Measurements from ENCODE around the gene ANAPC16. TPM values are rescaled to one million over a fixed set of nuclear protein-coding genes. Genes with fewer than 3 reads are reported as not detected.
"Not testable (repeated sequence)": the region's sequence is repeated elsewhere in the genome, so short reads cannot be mapped to it uniquely, and the experiment has no call there.

ANAPC16 gene
- total and polyA plus RNA-seq, 2 donors: 82.4 to 157 TPM

DNA sequence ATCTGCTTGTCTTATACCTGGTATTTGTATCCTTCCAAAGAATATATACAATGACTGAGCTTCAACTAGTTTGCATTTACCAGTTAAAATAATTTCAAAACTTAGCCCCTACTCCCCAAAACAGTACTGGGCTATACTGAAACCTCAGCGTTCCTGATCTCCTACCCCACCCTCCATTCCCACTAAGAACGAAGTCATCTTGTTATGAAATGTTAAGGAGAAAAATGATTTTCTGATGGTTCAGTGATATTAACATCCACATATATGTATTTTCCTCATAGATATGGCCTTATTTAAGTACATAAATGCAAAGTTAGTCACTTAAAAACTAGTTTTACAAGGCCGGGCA, 28.9 kb upstream of the ANAPC16 start:
- no peaks in the 10 kb centered on the region for H3K36me3 ChIP-seq (ENCODE audit: insufficient read depth)
- WGBS: 65% methylated on average over 3 of the region's 3 CpGs
- no peak for DNase-seq (ENCODE audit: extremely low spot score)
- H3K4me3 ChIP-seq (ENCODE audit: low read depth, low read length): no peak overlapping the region
- H3K4me1 ChIP-seq (ENCODE audit: insufficient read depth): no peaks in the 10 kb centered on the region
- peak overlapping the region; percentile 59 for H3K27ac ChIP-seq (ENCODE audit: low read depth)

DNA sequence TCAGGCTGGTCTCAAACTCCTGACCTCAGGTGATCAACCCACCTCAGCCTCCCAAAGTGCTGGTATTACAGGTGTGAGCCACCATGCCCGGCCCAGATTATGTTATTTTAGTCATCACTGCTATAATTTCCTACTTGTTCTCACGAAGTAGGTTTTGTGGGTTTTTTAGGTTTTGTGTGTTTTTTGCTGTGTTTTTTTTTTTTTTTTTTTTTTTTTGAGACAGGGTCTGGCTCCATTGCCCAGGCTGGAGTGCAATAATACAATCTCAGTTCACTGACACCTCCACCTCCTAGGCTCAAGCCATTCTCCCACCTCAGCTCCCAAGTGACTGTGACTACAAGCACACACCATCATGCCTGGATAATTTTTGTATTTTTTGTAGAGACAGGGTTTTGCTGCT, 20.9 kb upstream of the ANAPC16 start:
- whole genome bisulfite sequencing: 95% methylated on average over 2 of the region's 2 CpGs
- peaks cover 3% of the 10 kb centered on the region for H3K36me3 ChIP-seq (ENCODE audit: insufficient read depth)

GRCh38 chr10:72200883-72201282, 14.9 kb upstream of the ANAPC16 start:
- DNase-seq (ENCODE audit: extremely low spot score): no peak
- 98% methylated on average over 3 of the region's 3 CpGs for WGBS
- H3K4me3 ChIP-seq (ENCODE audit: low read depth, low read length): no peak overlapping the region
- no peak overlapping the region for H3K27ac ChIP-seq (ENCODE audit: low read depth)
- H3K36me3 ChIP-seq (ENCODE audit: insufficient read depth): no peaks in the 10 kb centered on the region
- H3K4me1 ChIP-seq (ENCODE audit: insufficient read depth): no peaks in the 10 kb centered on the region

More for the DNA sequence above, 20.9 kb upstream of the ANAPC16 start:
- no peaks in the 10 kb centered on the region for H3K4me1 ChIP-seq (ENCODE audit: insufficient read depth)
- H3K4me3 ChIP-seq (ENCODE audit: low read depth, low read length): no peak overlapping the region
- H3K27ac ChIP-seq (ENCODE audit: low read depth): no peak overlapping the region
- DNase-seq (ENCODE audit: extremely low spot score): no peak

- no peaks in the 10 kb centered on the region for H3K36me3 ChIP-seq (ENCODE audit: insufficient read depth)
- H3K4me1 ChIP-seq (ENCODE audit: insufficient read depth): no peaks in the 10 kb centered on the region
- H3K27ac ChIP-seq (ENCODE audit: low read depth): no peak overlapping the region
- 85% methylated on average over 5 of the region's 5 CpGs for WGBS
- H3K4me3 ChIP-seq (ENCODE audit: low read depth, low read length): no peak overlapping the region
- no peak for DNase-seq (ENCODE audit: extremely low spot score)
Observed at GRCh38 chr10:72201293-72201692, 14.5 kb upstream of the ANAPC16 start.

DNA sequence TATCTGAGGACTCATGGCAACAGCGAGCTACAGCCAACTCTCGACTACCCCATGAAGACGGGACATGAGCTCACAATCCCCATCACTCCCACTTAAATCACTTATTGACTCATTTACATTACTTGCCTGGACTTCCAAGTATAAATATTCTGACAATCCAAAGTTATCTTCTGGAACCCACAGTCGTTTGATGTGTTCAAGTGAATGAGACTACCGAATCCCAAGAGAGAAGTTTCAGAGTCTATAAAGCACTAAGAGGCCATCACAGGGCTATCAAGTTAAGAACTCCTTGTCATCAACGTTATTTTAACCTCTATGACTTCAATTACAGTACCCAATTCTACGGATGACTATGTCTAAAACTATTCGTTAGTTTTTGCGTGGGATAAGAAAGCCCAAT, 11.5 kb upstream of the ANAPC16 start:
- Histone ChIP-seq H3K4me3 (ENCODE audit: low read depth, low read length) (no peak overlapping the region), H3K27ac (ENCODE audit: low read depth) (no peak overlapping the region), H3K36me3 (ENCODE audit: insufficient read depth) (peaks cover 3% of the 10 kb centered on the region), H3K4me1 (ENCODE audit: insufficient read depth) (no peaks in the 10 kb centered on the region)
- DNase-seq (ENCODE audit: extremely low spot score): no peak
- WGBS: 81% methylated on average over 9 of the region's 9 CpGs

- Histone ChIP-seq H3K36me3 (ENCODE audit: insufficient read depth) (peaks cover 3% of the 10 kb centered on the region), H3K4me3 (ENCODE audit: low read depth, low read length) (no peak overlapping the region), H3K27ac (ENCODE audit: low read depth) (no peak overlapping the region), H3K4me1 (ENCODE audit: insufficient read depth) (no peaks in the 10 kb centered on the region)
- no peak for DNase-seq (ENCODE audit: extremely low spot score)
- 98% methylated on average over 1 of the region's 1 CpG for WGBS
Observed at GRCh38 chr10:72204724-72205123, 11.1 kb upstream of the ANAPC16 start.

DNA sequence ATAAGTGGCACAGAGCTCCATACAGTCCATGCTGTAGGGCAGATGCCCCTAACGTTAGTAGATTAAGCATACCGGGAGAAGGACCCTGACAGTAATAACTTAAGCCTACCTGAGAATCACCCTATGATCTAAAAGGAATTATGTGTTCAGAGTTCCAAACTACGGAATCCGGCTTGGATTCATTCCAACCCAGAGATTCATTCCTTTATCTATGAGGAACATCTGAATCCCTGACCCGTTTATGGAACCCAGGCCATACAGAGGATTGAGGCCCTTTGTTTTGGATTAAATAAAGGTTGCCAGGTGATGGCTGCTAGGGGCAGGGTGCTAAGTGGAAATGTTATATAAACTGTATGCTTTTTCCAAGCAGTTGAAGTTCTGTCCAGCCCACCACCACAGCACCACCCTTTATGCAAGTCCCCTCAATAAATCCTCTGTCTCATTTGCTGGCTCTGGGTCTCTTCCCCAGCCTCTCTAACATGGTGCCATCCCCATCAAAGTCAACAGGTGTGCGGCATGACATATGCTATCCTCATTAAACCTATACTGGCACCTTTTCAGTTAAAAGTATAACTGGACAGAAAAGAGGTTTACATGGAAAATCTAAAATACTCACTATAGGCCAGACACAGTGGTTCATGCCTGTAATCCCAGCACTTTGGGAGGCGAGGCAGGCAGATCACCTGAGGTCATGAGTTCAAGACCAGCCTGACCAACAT, 9.1 kb upstream of the ANAPC16 start:
- no peak overlapping the region for H3K27ac ChIP-seq (ENCODE audit: low read depth)
- WGBS: 77% methylated on average over 7 of the region's 7 CpGs
- no peak overlapping the region for H3K4me3 ChIP-seq (ENCODE audit: low read depth, low read length)
- no peaks in the 10 kb centered on the region for H3K4me1 ChIP-seq (ENCODE audit: insufficient read depth)
- H3K36me3 ChIP-seq (ENCODE audit: insufficient read depth): peaks cover 8% of the 10 kb centered on the region
- no peak for DNase-seq (ENCODE audit: extremely low spot score)

DNA sequence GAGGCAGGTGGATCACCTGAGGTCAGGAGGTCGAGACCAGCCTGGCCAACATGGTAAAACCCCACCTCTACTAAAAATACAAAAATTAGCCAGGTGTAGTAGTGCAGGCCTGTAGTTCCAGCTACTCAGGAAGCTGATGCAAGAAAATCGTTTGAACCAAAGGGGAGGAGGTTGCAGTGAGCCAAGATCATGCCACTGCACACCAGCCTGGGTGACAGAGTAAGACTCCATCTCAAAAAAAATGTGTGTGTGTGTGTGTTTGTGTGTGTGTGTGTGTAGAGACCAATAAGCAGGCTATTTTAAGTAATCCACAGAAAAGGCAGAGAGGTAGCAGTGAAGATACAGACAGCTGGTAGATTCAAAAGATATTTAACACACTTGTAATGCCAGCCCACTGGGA, 7.3 kb upstream of the ANAPC16 start:
- not testable (repeated sequence) for H3K36me3 ChIP-seq (ENCODE audit: insufficient read depth); H3K4me3 ChIP-seq (ENCODE audit: low read depth, low read length)
- WGBS: 78% methylated on average over 2 of the region's 2 CpGs

DNA sequence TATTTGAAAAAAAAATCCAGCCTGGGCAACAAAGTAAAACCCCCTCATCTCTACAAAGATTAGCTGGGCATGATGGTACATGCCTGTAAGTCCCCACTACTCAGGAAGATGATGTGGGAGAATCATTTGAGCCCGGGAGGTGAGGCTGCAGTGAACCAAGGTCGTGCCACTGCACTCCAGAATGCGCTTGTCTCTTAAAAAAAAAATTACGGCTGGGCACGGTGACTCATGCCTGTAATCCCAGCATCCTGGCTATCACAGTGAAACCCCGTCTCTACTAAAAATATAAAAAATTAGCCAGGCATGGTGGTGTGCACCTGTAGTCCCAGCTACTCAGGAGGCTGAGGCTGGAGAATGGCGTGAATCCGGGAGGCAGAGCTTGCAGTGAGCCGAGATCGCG, 4.4 kb upstream of the ANAPC16 start:
- not testable (repeated sequence) for DNase-seq (ENCODE audit: extremely low spot score)

More for the DNA sequence above, 7.3 kb upstream of the ANAPC16 start:
- not testable (repeated sequence) for H3K4me1 ChIP-seq (ENCODE audit: insufficient read depth); H3K27ac ChIP-seq (ENCODE audit: low read depth); DNase-seq (ENCODE audit: extremely low spot score)

GRCh38 chr10:72211832-72212231, 4.0 kb upstream of the ANAPC16 start:
- DNase-seq (ENCODE audit: extremely low spot score); H3K4me1 ChIP-seq (ENCODE audit: insufficient read depth); H3K4me3 ChIP-seq (ENCODE audit: low read depth, low read length); H3K36me3 ChIP-seq (ENCODE audit: insufficient read depth); H3K27ac ChIP-seq (ENCODE audit: low read depth): not testable (repeated sequence)
- 95% methylated on average over 2 of the region's 2 CpGs for WGBS

More for the DNA sequence above, 4.4 kb upstream of the ANAPC16 start:
- WGBS: 87% methylated on average over 11 of the region's 11 CpGs
- H3K4me3 ChIP-seq (ENCODE audit: low read depth, low read length); H3K36me3 ChIP-seq (ENCODE audit: insufficient read depth); H3K4me1 ChIP-seq (ENCODE audit: insufficient read depth); H3K27ac ChIP-seq (ENCODE audit: low read depth): not testable (repeated sequence)

GRCh38 chr10:72218325-72218724, 2.5 kb downstream of the ANAPC16 start:
- Histone ChIP-seq H3K36me3 (ENCODE audit: insufficient read depth) (no peaks in the 10 kb centered on the region), H3K4me1 (ENCODE audit: insufficient read depth) (no peaks in the 10 kb centered on the region), H3K4me3 (ENCODE audit: low read depth, low read length) (no peak overlapping the region), H3K27ac (ENCODE audit: low read depth) (peak overlapping the region; percentile 38)
- DNase-seq (ENCODE audit: extremely low spot score): no peak
- 27% methylated on average over 1 of the region's 1 CpG for WGBS

DNA sequence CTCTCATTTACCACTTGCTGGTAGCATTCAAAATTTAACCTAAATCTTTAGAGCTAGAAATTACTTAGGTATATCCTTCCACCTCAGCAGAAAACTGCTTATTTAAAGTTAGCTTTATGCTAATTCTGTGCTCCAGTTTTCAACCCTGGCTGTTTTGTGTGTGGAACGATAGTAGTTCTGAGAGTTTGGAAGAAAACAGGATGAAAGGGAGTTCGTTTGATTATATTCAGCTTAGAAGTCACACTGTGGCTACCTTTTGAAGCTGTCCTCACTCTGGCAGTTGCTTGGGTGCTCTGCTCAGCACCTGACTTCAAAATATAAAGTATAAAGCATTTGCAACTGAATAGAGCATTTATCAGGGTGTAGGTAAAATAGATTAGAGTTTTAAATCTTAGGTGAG, 2.9 kb downstream of the ANAPC16 start:
- H3K4me1 ChIP-seq (ENCODE audit: insufficient read depth): no peaks in the 10 kb centered on the region
- WGBS: 37% methylated on average over 2 of the region's 2 CpGs
- no peak for DNase-seq (ENCODE audit: extremely low spot score)
- no peaks in the 10 kb centered on the region for H3K36me3 ChIP-seq (ENCODE audit: insufficient read depth)
- peak overlapping the region; percentile 38 for H3K27ac ChIP-seq (ENCODE audit: low read depth)
- H3K4me3 ChIP-seq (ENCODE audit: low read depth, low read length): no peak overlapping the region

- no peaks in the 10 kb centered on the region for H3K4me1 ChIP-seq (ENCODE audit: insufficient read depth)
- WGBS: 74% methylated on average over 6 of the region's 6 CpGs
- no peaks in the 10 kb centered on the region for H3K36me3 ChIP-seq (ENCODE audit: insufficient read depth)
- H3K4me3 ChIP-seq (ENCODE audit: low read depth, low read length): no peak overlapping the region
- DNase-seq (ENCODE audit: extremely low spot score): no peak
- H3K27ac ChIP-seq (ENCODE audit: low read depth): peak overlapping the region; percentile 16
Observed at GRCh38 chr10:72219235-72219814, 3.5 kb downstream of the ANAPC16 start.

- Histone ChIP-seq H3K4me3 (ENCODE audit: low read depth, low read length) (no peak overlapping the region), H3K4me1 (ENCODE audit: insufficient read depth) (no peaks in the 10 kb centered on the region), H3K36me3 (ENCODE audit: insufficient read depth) (no peaks in the 10 kb centered on the region), H3K27ac (ENCODE audit: low read depth) (no peak overlapping the region)
- DNase-seq (ENCODE audit: extremely low spot score): no peak
- WGBS: 84% methylated on average over 8 of the region's 8 CpGs
Observed at GRCh38 chr10:72220637-72221036, 4.8 kb downstream of the ANAPC16 start.

All from urinary bladder (tissue), 4 donors.